ENCODE results near the gene SORL1-AS1.

The SORL1-AS1 gene

DNA sequence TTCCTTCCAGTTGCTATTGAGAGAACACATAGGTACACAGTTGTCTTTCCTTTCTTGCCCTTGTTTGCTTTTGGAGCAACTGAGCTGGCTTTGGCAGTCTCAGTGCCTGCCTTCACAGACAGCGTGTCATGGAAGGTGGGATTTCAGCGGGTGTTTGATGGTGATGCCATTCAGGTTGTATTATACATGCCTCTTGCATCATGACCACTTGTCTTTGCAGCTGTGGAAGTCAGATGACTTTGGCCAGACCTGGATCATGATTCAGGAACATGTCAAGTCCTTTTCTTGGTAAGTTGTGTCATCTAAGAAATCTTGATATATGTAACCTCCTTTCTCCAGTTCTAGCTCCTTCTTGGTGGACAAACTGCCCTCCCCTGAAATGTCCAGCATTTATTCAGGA, 37.1 kb upstream of the SORL1-AS1 start:
- no peaks in the 10 kb centered on the region for H3K27me3 ChIP-seq (ENCODE audit: insufficient read depth, poor library complexity, severe bottlenecking)
- no peak for DNase-seq (ENCODE audit: low read depth in 1 of 2, low spot score in 1 of 2)
- no peak overlapping the region for H3K27ac ChIP-seq (replicated peaks)
- H3K4me3 ChIP-seq (replicated peaks; ENCODE audit: insufficient read depth, low read length), result no peak overlapping the region
- TF ChIP-seq, protein P1, sequence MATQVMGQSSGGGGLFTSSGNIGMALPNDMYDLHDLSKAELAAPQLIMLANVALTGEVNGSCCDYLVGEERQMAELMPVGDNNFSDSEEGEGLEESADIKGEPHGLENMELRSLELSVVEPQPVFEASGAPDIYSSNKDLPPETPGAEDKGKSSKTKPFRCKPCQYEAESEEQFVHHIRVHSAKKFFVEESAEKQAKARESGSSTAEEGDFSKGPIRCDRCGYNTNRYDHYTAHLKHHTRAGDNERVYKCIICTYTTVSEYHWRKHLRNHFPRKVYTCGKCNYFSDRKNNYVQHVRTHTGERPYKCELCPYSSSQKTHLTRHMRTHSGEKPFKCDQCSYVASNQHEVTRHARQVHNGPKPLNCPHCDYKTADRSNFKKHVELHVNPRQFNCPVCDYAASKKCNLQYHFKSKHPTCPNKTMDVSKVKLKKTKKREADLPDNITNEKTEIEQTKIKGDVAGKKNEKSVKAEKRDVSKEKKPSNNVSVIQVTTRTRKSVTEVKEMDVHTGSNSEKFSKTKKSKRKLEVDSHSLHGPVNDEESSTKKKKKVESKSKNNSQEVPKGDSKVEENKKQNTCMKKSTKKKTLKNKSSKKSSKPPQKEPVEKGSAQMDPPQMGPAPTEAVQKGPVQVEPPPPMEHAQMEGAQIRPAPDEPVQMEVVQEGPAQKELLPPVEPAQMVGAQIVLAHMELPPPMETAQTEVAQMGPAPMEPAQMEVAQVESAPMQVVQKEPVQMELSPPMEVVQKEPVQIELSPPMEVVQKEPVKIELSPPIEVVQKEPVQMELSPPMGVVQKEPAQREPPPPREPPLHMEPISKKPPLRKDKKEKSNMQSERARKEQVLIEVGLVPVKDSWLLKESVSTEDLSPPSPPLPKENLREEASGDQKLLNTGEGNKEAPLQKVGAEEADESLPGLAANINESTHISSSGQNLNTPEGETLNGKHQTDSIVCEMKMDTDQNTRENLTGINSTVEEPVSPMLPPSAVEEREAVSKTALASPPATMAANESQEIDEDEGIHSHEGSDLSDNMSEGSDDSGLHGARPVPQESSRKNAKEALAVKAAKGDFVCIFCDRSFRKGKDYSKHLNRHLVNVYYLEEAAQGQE (IDR thresholded peaks at IDR 0.05; ENCODE audit: insufficient replicate concordance, low read depth), result no peak
- TF ChIP-seq, protein P2, sequence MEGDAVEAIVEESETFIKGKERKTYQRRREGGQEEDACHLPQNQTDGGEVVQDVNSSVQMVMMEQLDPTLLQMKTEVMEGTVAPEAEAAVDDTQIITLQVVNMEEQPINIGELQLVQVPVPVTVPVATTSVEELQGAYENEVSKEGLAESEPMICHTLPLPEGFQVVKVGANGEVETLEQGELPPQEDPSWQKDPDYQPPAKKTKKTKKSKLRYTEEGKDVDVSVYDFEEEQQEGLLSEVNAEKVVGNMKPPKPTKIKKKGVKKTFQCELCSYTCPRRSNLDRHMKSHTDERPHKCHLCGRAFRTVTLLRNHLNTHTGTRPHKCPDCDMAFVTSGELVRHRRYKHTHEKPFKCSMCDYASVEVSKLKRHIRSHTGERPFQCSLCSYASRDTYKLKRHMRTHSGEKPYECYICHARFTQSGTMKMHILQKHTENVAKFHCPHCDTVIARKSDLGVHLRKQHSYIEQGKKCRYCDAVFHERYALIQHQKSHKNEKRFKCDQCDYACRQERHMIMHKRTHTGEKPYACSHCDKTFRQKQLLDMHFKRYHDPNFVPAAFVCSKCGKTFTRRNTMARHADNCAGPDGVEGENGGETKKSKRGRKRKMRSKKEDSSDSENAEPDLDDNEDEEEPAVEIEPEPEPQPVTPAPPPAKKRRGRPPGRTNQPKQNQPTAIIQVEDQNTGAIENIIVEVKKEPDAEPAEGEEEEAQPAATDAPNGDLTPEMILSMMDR (IDR thresholded peaks at IDR 0.05; ENCODE audit: insufficient read depth, low read length), result no peak
- TF ChIP-seq GABPA (IDR thresholded peaks at IDR 0.05; ENCODE audit: low read depth), result no peak
- TF ChIP-seq POLR2AphosphoS5 (IDR thresholded peaks at IDR 0.05; ENCODE audit: low read depth), result no peak
- no peak for TF ChIP-seq SPI1 (IDR thresholded peaks at IDR 0.05; ENCODE audit: borderline replicate concordance, low read depth)

DNA sequence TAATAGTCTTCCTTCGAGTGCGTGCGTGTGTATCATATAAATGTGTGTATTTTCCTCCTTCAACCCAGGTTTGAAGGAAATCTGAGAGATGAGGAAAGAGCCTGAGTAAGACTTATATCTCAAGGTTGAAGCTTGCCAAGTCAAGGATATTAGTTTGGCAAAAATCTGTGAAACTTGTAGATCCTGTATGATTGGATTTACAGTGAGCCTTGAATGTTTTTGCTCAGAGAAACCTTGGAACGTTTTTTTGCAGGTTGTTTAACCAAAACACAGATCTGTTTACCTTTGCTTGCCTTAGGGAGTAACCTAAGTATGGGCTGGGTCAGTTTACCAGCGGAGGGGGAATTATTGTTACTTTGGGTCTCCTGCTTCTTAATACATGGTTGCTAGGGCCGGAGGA, 35.9 kb upstream of the SORL1-AS1 start:
- H3K27ac ChIP-seq (replicated peaks), result no peak overlapping the region
- H3K4me3 ChIP-seq (replicated peaks; ENCODE audit: insufficient read depth, low read length), result no peak overlapping the region
- H3K27me3 ChIP-seq (ENCODE audit: insufficient read depth, poor library complexity, severe bottlenecking), result no peaks in the 10 kb centered on the region
- TF ChIP-seq, protein P2 (IDR thresholded peaks at IDR 0.05; ENCODE audit: insufficient read depth, low read length), result no peak
- TF ChIP-seq, protein P1 (IDR thresholded peaks at IDR 0.05; ENCODE audit: insufficient replicate concordance, low read depth), result no peak
- no peak for TF ChIP-seq SPI1 (IDR thresholded peaks at IDR 0.05; ENCODE audit: borderline replicate concordance, low read depth)
- TF ChIP-seq GABPA (IDR thresholded peaks at IDR 0.05; ENCODE audit: low read depth), result no peak
- TF ChIP-seq POLR2AphosphoS5 (IDR thresholded peaks at IDR 0.05; ENCODE audit: low read depth), result no peak
- DNase-seq (ENCODE audit: low read depth in 1 of 2, low spot score in 1 of 2), result no peak

DNA sequence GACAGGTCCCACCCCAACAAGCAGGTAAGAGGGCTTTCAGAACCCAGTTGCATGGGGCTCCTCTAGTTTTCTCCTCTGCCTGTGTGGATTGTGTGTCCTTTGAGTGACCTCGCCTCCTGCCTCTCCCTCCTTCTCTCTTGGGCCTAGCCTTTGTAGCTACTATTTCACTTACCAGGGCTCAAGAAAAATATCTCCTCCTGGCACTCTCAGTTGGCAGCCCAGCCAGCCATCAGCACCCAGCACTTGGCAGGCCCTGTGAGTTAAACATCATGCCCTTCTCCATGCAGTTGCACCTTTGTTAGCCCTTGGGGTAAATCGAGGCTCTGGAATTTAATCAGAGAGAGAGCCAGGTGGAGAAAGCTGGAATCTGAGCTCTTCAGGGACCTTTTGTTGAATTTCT, 35.4 kb upstream of the SORL1-AS1 start:
- no peak for TF ChIP-seq SPI1 (IDR thresholded peaks at IDR 0.05; ENCODE audit: borderline replicate concordance, low read depth)
- TF ChIP-seq, protein P1 (IDR thresholded peaks at IDR 0.05; ENCODE audit: insufficient replicate concordance, low read depth), result no peak
- TF ChIP-seq POLR2AphosphoS5 (IDR thresholded peaks at IDR 0.05; ENCODE audit: low read depth), result no peak
- TF ChIP-seq, protein P2 (IDR thresholded peaks at IDR 0.05; ENCODE audit: insufficient read depth, low read length), result no peak
- no peak for TF ChIP-seq GABPA (IDR thresholded peaks at IDR 0.05; ENCODE audit: low read depth)
- H3K27me3 ChIP-seq (ENCODE audit: insufficient read depth, poor library complexity, severe bottlenecking), result no peaks in the 10 kb centered on the region
- no peak overlapping the region for H3K27ac ChIP-seq (replicated peaks)
- no peak overlapping the region for H3K4me3 ChIP-seq (replicated peaks; ENCODE audit: insufficient read depth, low read length)
- no peak for DNase-seq (ENCODE audit: low read depth in 1 of 2, low spot score in 1 of 2)
